GM21367 (cell line): ENCODE data around the gene SLC5A10.
"Not testable (repeated sequence)": the region's sequence is repeated elsewhere in the genome, so short reads cannot be mapped to it uniquely, and the experiment has no call there.

Source experiments
- ATAC-seq: cut with Tn5 transposase; IDR thresholded peaks from one replicate; pipeline ENCODE4 v1.9.1; 2021; ENCODE audit not compliant: unreplicated experiment

The SLC5A10 gene

GRCh38 chr17:18951941-18952842 is at the start of gene SLC5A10:
Gene SLC5A10 (plus strand): TSS chr17:18952165. CDS start chr17:18952206, 41 bp downstream.
- ATAC-seq: no peak

- no peak for ATAC-seq
These were observed 47.5 kb upstream of the SLC5A10 start for GRCh38 chr17:18904482-18904881.

GRCh38 chr17:18905226-18905625 is 46.7 kb upstream of the SLC5A10 start:
- ATAC-seq: no peak

GRCh38 chr17:18910326-18910725 is 41.6 kb upstream of the SLC5A10 start:
- no peak for ATAC-seq

- ATAC-seq: no peak
These were observed 41.1 kb upstream of the SLC5A10 start for GRCh38 chr17:18910881-18911280.

- ATAC-seq: no peak
These were observed 35.0 kb upstream of the SLC5A10 start for GRCh38 chr17:18916816-18917500.

GRCh38 chr17:18917506-18918032 is 34.4 kb upstream of the SLC5A10 start:
- no peak for ATAC-seq

- ATAC-seq: no peak
These were observed 32.0 kb upstream of the SLC5A10 start for GRCh38 chr17:18919963-18920362.

- no peak for ATAC-seq
These were observed 31.0 kb upstream of the SLC5A10 start for GRCh38 chr17:18920911-18921441.

- no peak for ATAC-seq
These were observed 30.5 kb upstream of the SLC5A10 start for GRCh38 chr17:18921485-18921884.

GRCh38 chr17:18921912-18922451 is 30.0 kb upstream of the SLC5A10 start:
- no peak for ATAC-seq

- ATAC-seq: not testable (repeated sequence)
These were observed 29.4 kb upstream of the SLC5A10 start for GRCh38 chr17:18922596-18922995.

- no peak for ATAC-seq
These were observed 26.8 kb upstream of the SLC5A10 start for GRCh38 chr17:18925187-18925586.

- no peak for ATAC-seq
These were observed 23.3 kb upstream of the SLC5A10 start for GRCh38 chr17:18928628-18929125.

GRCh38 chr17:18932360-18933055 is 19.5 kb upstream of the SLC5A10 start:
- no peak for ATAC-seq

- no peak for ATAC-seq
These were observed 18.6 kb upstream of the SLC5A10 start for GRCh38 chr17:18933102-18934058.

GRCh38 chr17:18937981-18938691 is 13.8 kb upstream of the SLC5A10 start:
- no peak for ATAC-seq

- no peak for ATAC-seq
These were observed 13.3 kb upstream of the SLC5A10 start for GRCh38 chr17:18938692-18939023.

GRCh38 chr17:18944646-18945045 is 7.3 kb upstream of the SLC5A10 start:
- no peak for ATAC-seq
